CD4-positive, alpha-beta memory T cell (primary cell): Measurements from ENCODE around the gene PIK3CG. TPM values are rescaled to one million over a fixed set of nuclear protein-coding genes. Genes with fewer than 3 reads are reported as not detected.
"Not testable (repeated sequence)": the region's sequence is repeated elsewhere in the genome, so short reads cannot be mapped to it uniquely, and the experiment has no call there.

Experiments
- CTCF ChIA-PET: fragments of 350-600 bp; sonication (Branson Sonifier 250); formaldehyde crosslinking; loops from one replicate; lab custom pipeline; 2021; ENCODE audit warnings: inconsistent platforms; ENCODE audit not compliant: partially characterized antibody; lab: Charles Lee
- POLR2A ChIA-PET: fragments of 350-600 bp; sonication (Branson Sonifier 250); formaldehyde crosslinking; loops from one replicate; lab custom pipeline; 2021; ENCODE audit not compliant: partially characterized antibody; lab: Charles Lee
- DNase-seq, 5 donors: peaks; one replicate each; pipeline versions ENCODE4 v3.0.0 to v3.0.0-alpha.2; 2020 to 2022; ENCODE audit warnings: mixed read lengths in 1 of 5
- H3K27ac ChIP-seq: one replicate; pipeline ENCODE4 v1.7.0; 2013; ENCODE audit warnings: low read depth, low read length
- H3K27me3 ChIP-seq: 2 replicates; pipeline ENCODE4 v1.7.0; 2013; ENCODE audit warnings: mild to moderate bottlenecking, low read length, moderate library complexity; ENCODE audit not compliant: insufficient read depth
- H3K36me3 ChIP-seq: 2 replicates; pipeline ENCODE4 v1.7.0; 2013; ENCODE audit warnings: mild to moderate bottlenecking, low read length, moderate library complexity; ENCODE audit not compliant: insufficient read depth
- H3K4me1 ChIP-seq: 2 replicates; pipeline ENCODE4 v1.7.0; 2013; ENCODE audit warnings: mild to moderate bottlenecking, low read length, moderate library complexity; ENCODE audit not compliant: insufficient read depth
- H3K4me3 ChIP-seq, 2 donors: one replicate each; pipeline ENCODE4 v1.7.0; 2013; ENCODE audit warnings: low read length in 2 of 2, mild to moderate bottlenecking in 1 of 2
- H3K9me3 ChIP-seq, 2 donors: one replicate each; pipeline ENCODE4 v1.7.0; 2013; ENCODE audit warnings: low read length in 2 of 2, control low read depth in 1 of 2; ENCODE audit not compliant: control insufficient read depth in 1 of 2
- H3K27ac Mint-ChIP-seq, 7 donors: one replicate each; pipeline ENCODE4 v1.8.0; 2020 to 2021; ENCODE audit warnings: mixed read lengths in 7 of 7, mild to moderate bottlenecking in 6 of 7, inconsistent platforms in 3 of 7, moderate library complexity in 3 of 7
- H3K27me3 Mint-ChIP-seq, 2 donors: one replicate each; pipeline ENCODE4 v1.8.0; 2020 to 2021; ENCODE audit warnings: mixed read lengths in 2 of 2
- H3K36me3 Mint-ChIP-seq, 2 donors: one replicate each; pipeline ENCODE4 v1.8.0; 2020 to 2021; ENCODE audit warnings: mixed read lengths in 2 of 2, inconsistent platforms in 1 of 2, mild to moderate bottlenecking in 1 of 2
- H3K4me1 Mint-ChIP-seq, 4 donors: one replicate each; pipeline ENCODE4 v1.8.0; 2020 to 2021; ENCODE audit warnings: mixed read lengths in 4 of 4, mild to moderate bottlenecking in 1 of 4
- H3K4me3 Mint-ChIP-seq, 8 donors: one replicate each; pipeline ENCODE4 v1.8.0; 2020 to 2021; ENCODE audit warnings: mixed read lengths in 8 of 8, mild to moderate bottlenecking in 7 of 8, moderate library complexity in 6 of 8, inconsistent platforms in 3 of 8
- H3K9me3 Mint-ChIP-seq, 8 donors: one replicate each; pipeline ENCODE4 v1.8.0; 2020 to 2021; ENCODE audit warnings: mixed read lengths in 8 of 8, mild to moderate bottlenecking in 5 of 8, inconsistent platforms in 3 of 8, moderate library complexity in 1 of 8
- intact Hi-C: fragments of 100-400 bp; cut with micrococcal nuclease; formaldehyde crosslinking; loops from one replicate; pipeline ENCODE4 v1.15.1; 2023
- polyA plus RNA-seq, 2 donors: library from polyadenylated mRNA; unstranded; fragments of 300-500 nt; fragmentation: Illumina TruSeq; gene quantifications; one replicate each; pipeline ENCODE4 v1.2.3, GENCODE V29; 2021
- total RNA-seq, 2 experiments: library from RNA; stranded (reverse); gene quantifications; one replicate each; pipeline ENCODE4 v1.2.3, GENCODE V29; 2021

PIK3CG gene
- total and polyA plus RNA-seq, 4 experiments from 2014 or later, result 15.3 to 32.6 (median 25.7) TPM

DNA sequence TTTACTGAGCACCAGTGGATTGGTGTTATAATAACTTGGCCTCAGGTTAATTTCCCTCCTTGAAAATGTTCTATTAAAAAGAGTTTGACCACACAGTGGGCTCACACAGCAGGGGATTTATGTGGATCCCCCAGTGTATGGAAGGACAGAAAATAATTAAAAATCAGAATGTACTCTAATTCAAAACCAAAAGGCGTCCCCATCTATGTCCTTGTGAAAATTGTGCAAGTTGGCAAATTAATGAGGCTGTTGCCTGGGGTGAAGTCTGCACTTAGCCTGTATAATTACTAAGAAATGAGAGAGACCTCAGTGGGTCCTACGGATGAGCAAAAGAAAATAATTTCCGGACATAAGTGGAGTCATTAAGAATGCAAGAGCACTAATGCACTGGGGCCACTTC is 31.1 kb downstream of the PIK3CG start:
- peaks cover 16% of the 10 kb centered on the region for H3K4me1 ChIP-seq

GRCh38 chr7:106897553-106897952 is 32.5 kb downstream of the PIK3CG start:
- Histone ChIP-seq H3K4me1 (peaks cover 16% of the 10 kb centered on the region), H3K36me3 (peaks cover 17% of the 10 kb centered on the region)
- H3K27ac ChIP-seq, H3K9me3 ChIP-seq, H3K9me3 Mint-ChIP-seq, CTCF ChIA-PET, POLR2A ChIA-PET, H3K4me3 ChIP-seq, DNase-seq, H3K4me3 Mint-ChIP-seq, H3K27ac Mint-ChIP-seq, H3K27me3 ChIP-seq, H3K27me3 Mint-ChIP-seq, intact Hi-C loops: not testable (repeated sequence)
- peaks cover 38 to 67% (median 56%) of the 10 kb centered on the region in 4 donors for H3K4me1 Mint-ChIP-seq
- peaks cover 83 to 88% of the 10 kb centered on the region in 2 donors for H3K36me3 Mint-ChIP-seq

More for the DNA sequence above, 31.1 kb downstream of the PIK3CG start:
- Histone ChIP-seq H3K27ac (no peak overlapping the region), H3K9me3 (no peaks in the 10 kb centered on the region), H3K4me3 (no peak overlapping the region), H3K36me3 (peaks cover 21% of the 10 kb centered on the region), H3K27me3 (no peaks in the 10 kb centered on the region)
- Mint-ChIP-seq H3K36me3 (peaks cover 87 to 88% of the 10 kb centered on the region in 2 donors), H3K4me3 (no peak overlapping the region), H3K27ac (no peak overlapping the region), H3K4me1 (peaks cover 33 to 62% (median 52%) of the 10 kb centered on the region in 4 donors), H3K9me3 (peaks cover 0 to 9% (median 4%) of the 10 kb centered on the region in 8 donors), H3K27me3 (no peaks in the 10 kb centered on the region)
- ChIA-PET CTCF (no interaction called here), POLR2A (no interaction called here)
- intact Hi-C loops, result no loop called here
- no peak for DNase-seq

GRCh38 chr7:106898967-106899366 is 33.9 kb downstream of the PIK3CG start:
- Mint-ChIP-seq H3K27ac (peak overlapping the region in 5 of 7 donors; percentile 9 to 80 (median 32)), H3K36me3 (peaks cover 69 to 76% of the 10 kb centered on the region in 2 donors), H3K4me3 (peak overlapping the region in 3 of 8 donors; percentile 27 to 35 (median 31)), H3K4me1 (peaks cover 38 to 58% (median 48%) of the 10 kb centered on the region in 4 donors)
- CTCF ChIA-PET, DNase-seq, H3K4me3 ChIP-seq, H3K27me3 ChIP-seq, POLR2A ChIA-PET, H3K36me3 ChIP-seq, H3K27me3 Mint-ChIP-seq, H3K9me3 ChIP-seq, H3K27ac ChIP-seq, intact Hi-C loops, H3K9me3 Mint-ChIP-seq: not testable (repeated sequence)
- peaks cover 16% of the 10 kb centered on the region for H3K4me1 ChIP-seq

- no peaks in the 10 kb centered on the region for H3K27me3 Mint-ChIP-seq
- Histone ChIP-seq H3K27me3 (no peaks in the 10 kb centered on the region), H3K27ac (no peak overlapping the region), H3K36me3 (peaks cover 16% of the 10 kb centered on the region), H3K4me1 (peaks cover 16% of the 10 kb centered on the region), H3K4me3 (no peak overlapping the region), H3K9me3 (no peaks in the 10 kb centered on the region)
- peaks cover 67 to 71% of the 10 kb centered on the region in 2 donors for H3K36me3 Mint-ChIP-seq
- ChIA-PET CTCF (interaction anchor here (1.3 kb wide), 1 partner anchor 248 kb away, joined by 3 read pairs; no protein-coding TSS in a partner anchor), POLR2A (no interaction called here)
- peak overlapping the region; percentile 4 to 91 (median 58) for H3K27ac Mint-ChIP-seq
- peaks cover 37 to 50% (median 44%) of the 10 kb centered on the region in 4 donors for H3K4me1 Mint-ChIP-seq
- intact Hi-C loops, result no loop called here
- peak overlapping the region in 2 of 8 donors; percentile 11 to 13 for H3K4me3 Mint-ChIP-seq
- DNase-seq, result no peak
- peaks cover 0 to 9% (median 3%) of the 10 kb centered on the region in 8 donors for H3K9me3 Mint-ChIP-seq
Observed at GRCh38 chr7:106901828-106902441, 36.9 kb downstream of the PIK3CG start.

GRCh38 chr7:106905734-106906133 is 40.7 kb downstream of the PIK3CG start:
- Mint-ChIP-seq H3K27ac (peak overlapping the region in 1 of 7 donors; percentile 37), H3K4me3 (no peak overlapping the region), H3K9me3 (no peaks in the 10 kb centered on the region), H3K36me3 (peaks cover 46% of the 10 kb centered on the region in 2 donors), H3K4me1 (peaks cover 11 to 15% (median 13%) of the 10 kb centered on the region in 4 donors), H3K27me3 (no peaks in the 10 kb centered on the region)
- peaks cover 16% of the 10 kb centered on the region for H3K36me3 ChIP-seq
- H3K27me3 ChIP-seq, result no peaks in the 10 kb centered on the region
- H3K9me3 ChIP-seq, result no peaks in the 10 kb centered on the region
- peaks cover 2% of the 10 kb centered on the region for H3K4me1 ChIP-seq
- intact Hi-C loops, result no loop called here
- H3K27ac ChIP-seq, result no peak overlapping the region
- no peak for DNase-seq
- CTCF ChIA-PET, result no interaction called here
- H3K4me3 ChIP-seq, result no peak overlapping the region
- POLR2A ChIA-PET, result no interaction called here

DNA sequence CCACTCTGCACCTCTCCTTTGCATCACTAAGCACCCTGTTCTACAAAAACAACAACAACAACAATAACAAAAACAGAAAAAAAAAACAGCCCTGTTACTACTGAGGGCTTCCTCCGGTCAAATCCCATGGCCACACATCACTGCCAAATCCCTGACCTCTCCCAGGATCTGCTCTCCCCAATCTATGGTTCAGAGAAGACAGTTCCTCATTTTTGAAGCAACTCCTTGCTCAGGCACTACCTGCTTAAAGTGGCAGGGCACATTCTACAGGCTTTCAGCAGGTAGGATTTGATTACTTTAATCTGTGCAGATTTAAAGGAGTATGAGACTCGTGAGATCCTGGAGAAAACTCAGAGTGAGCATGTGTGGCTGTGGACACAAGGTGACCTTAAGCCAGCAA is 46.9 kb downstream of the PIK3CG start:
- Histone ChIP-seq H3K4me3 (no peak overlapping the region), H3K4me1 (no peaks in the 10 kb centered on the region), H3K36me3 (no peaks in the 10 kb centered on the region), H3K9me3 (no peaks in the 10 kb centered on the region), H3K27ac (no peak overlapping the region), H3K27me3 (no peaks in the 10 kb centered on the region)
- H3K4me3 Mint-ChIP-seq, result no peak overlapping the region
- POLR2A ChIA-PET, result no interaction called here
- peaks cover 0 to 2% (median under 1%) of the 10 kb centered on the region in 4 donors for H3K4me1 Mint-ChIP-seq
- CTCF ChIA-PET, result interaction anchor here (1.3 kb wide), 1 partner anchor 38 kb away, joined by 3 read pairs; no protein-coding TSS in a partner anchor
- no peaks in the 10 kb centered on the region for H3K27me3 Mint-ChIP-seq
- peaks cover 0 to 5% (median 0%) of the 10 kb centered on the region in 8 donors for H3K9me3 Mint-ChIP-seq
- no peak for DNase-seq
- H3K27ac Mint-ChIP-seq, result peak overlapping the region in 2 of 7 donors; percentile 0 to 52
- intact Hi-C loops, result no loop called here
- H3K36me3 Mint-ChIP-seq, result peaks cover 23 to 40% of the 10 kb centered on the region in 2 donors

DNA sequence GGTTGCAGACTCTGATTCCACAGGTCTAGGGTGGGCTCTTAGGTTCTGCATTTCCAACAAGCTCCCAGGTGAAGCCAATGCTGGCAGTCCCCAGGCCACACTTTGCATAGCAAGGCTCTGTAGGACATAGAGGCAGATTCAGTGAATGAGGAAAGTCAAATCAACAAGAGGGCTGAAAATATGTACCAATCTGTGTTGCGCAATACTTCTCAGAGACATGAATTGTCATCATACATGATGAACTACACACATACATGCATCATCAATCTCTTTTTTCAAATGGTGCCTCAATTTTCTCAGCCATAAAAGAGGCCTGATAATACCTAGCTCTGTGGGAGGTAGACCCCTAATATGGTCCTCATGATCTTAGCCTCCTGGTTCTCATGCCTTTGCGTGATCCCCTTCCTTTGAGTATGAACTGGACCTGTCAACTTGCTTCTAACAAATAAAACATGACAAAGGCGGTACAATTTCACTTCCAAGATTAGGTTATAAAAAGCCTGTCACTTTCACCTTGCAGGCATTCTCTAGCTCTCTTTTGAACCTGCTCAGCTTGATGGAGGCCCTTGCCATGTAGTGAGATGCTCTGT is 49.0 kb downstream of the PIK3CG start:
- no peak overlapping the region for H3K27ac ChIP-seq
- no peak overlapping the region for H3K27ac Mint-ChIP-seq
- H3K4me3 Mint-ChIP-seq, result no peak overlapping the region
- intact Hi-C loops, result no loop called here
- H3K36me3 Mint-ChIP-seq, result peaks cover 15 to 27% of the 10 kb centered on the region in 2 donors
- POLR2A ChIA-PET, result no interaction called here
- H3K4me1 ChIP-seq, result no peaks in the 10 kb centered on the region
- CTCF ChIA-PET, result no interaction called here
- H3K9me3 ChIP-seq, result no peaks in the 10 kb centered on the region
- H3K27me3 Mint-ChIP-seq, result no peaks in the 10 kb centered on the region
- DNase-seq, result no peak
- peaks cover 0 to 15% (median 8%) of the 10 kb centered on the region in 8 donors for H3K9me3 Mint-ChIP-seq
- peaks cover 0 to 2% (median 0%) of the 10 kb centered on the region in 4 donors for H3K4me1 Mint-ChIP-seq
- no peak overlapping the region for H3K4me3 ChIP-seq
- no peaks in the 10 kb centered on the region for H3K36me3 ChIP-seq
- H3K27me3 ChIP-seq, result no peaks in the 10 kb centered on the region
